ENCODE data around the gene RNF213.
"Not testable (repeated sequence)": the region's sequence is repeated elsewhere in the genome, so short reads cannot be mapped to it uniquely, and the experiment has no call there.

The RNF213 gene

DNA sequence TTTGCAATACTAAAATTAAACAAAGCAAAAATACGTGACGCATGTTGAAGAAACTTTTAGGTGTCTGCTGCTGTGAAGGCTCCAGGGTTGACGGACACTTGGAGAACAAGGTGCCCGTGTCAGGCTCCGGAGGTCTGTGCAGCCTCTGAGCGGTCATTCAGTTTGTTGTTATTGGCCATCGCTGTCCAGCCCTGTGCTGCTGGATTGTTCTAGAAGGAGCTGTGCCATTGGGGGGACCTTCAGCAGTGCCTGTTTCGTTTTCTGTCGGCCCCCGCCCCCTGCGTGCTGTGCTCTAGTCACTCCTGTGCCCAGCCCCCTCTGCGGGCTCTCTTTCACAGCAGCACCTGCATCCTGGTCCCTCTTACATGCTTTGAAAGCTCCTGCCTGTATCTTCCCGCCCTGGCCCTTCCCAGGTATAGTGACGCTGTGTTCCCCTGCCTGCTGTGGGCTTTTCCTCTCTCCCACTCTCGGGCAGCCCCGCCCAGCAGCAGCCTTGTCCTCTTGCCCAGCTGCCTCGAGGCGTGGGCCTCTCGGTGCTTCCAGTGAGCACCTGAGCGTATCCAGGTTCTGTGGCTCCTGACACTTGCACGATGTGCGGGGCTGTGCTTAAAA is 50.7 kb downstream of the RNF213 start:
- no peak for TF ChIP-seq CTCF (conservative IDR thresholded peaks at IDR 0.05; ENCODE audit: low read length)
- TF ChIP-seq EZH2phosphoT487 (IDR thresholded peaks at IDR 0.05; ENCODE audit: borderline replicate concordance): no peak
- no peaks in the 10 kb centered on the region for H3K79me2 ChIP-seq (ENCODE audit: insufficient read depth, low read length)
- H3K4me2 ChIP-seq (ENCODE audit: low read depth, low read length, poor library complexity, severe bottlenecking): no peak overlapping the region
- H2AFZ ChIP-seq (ENCODE audit: low read length): no peak overlapping the region
- peaks cover 49% of the 10 kb centered on the region; the same call in 1 of the 2 replicates for H3K36me3 ChIP-seq (ENCODE audit: insufficient read depth, low read length)
- H3K27me3 ChIP-seq (ENCODE audit: insufficient read depth, low read length, poor library complexity, severe bottlenecking): no peaks in the 10 kb centered on the region
- no peaks in the 10 kb centered on the region for H3F3A ChIP-seq (ENCODE audit: low read depth)
- H3K9me3 ChIP-seq (ENCODE audit: insufficient read depth, low read depth, low read length): no peaks in the 10 kb centered on the region
- no peaks in the 10 kb centered on the region for H3K9me2 ChIP-seq (replicated peaks; ENCODE audit: low read depth, low read length)
- no peaks in the 10 kb centered on the region for H3K4me1 ChIP-seq (ENCODE audit: insufficient read depth, low read length, poor library complexity, severe bottlenecking)
- H3K4me3 ChIP-seq (ENCODE audit: low read length, poor library complexity, severe bottlenecking): no peak overlapping the region
- no peaks in the 10 kb centered on the region for H4K20me1 ChIP-seq (ENCODE audit: insufficient read depth, low read length, poor library complexity, severe bottlenecking)
- H3K9ac ChIP-seq (ENCODE audit: low read depth, low read length, poor library complexity, severe bottlenecking): no peak overlapping the region

DNA sequence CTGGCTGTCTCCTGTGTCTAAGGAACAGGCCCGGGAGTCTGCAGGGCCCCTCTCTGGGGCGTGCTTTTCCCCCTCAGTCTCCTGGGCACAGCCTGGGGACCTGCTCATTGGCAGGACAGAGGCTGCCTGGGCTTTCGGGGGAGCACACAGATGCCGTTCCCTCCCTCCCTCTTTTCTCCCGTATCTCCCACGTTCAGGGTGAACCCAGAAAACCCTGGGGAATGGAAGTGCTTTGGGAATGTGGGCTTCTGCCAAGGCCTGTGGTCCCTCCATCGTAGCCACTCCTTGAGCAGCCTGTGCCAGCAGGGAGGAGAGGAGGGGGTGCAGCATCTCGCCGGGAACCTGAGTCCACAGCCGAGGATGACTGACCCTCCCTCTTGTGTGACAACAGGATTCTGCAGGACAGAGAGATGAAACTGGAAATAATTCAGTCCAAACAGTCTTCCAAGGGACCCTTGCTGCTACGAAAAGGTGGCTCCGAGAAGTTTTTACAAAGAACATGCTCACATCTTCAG is 52.0 kb downstream of the RNF213 start:
- Histone ChIP-seq H3K36me3 (ENCODE audit: insufficient read depth, low read length) (peaks cover 50% of the 10 kb centered on the region; the same call in 1 of the 2 replicates), H2AFZ (ENCODE audit: low read length) (no peak overlapping the region), H3K9me2 (replicated peaks; ENCODE audit: low read depth, low read length) (no peaks in the 10 kb centered on the region), H4K20me1 (ENCODE audit: insufficient read depth, low read length, poor library complexity, severe bottlenecking) (no peaks in the 10 kb centered on the region), H3K9me3 (ENCODE audit: insufficient read depth, low read depth, low read length) (no peaks in the 10 kb centered on the region), H3K79me2 (ENCODE audit: insufficient read depth, low read length) (no peaks in the 10 kb centered on the region), H3K27me3 (ENCODE audit: insufficient read depth, low read length, poor library complexity, severe bottlenecking) (no peaks in the 10 kb centered on the region), H3K4me1 (ENCODE audit: insufficient read depth, low read length, poor library complexity, severe bottlenecking) (no peaks in the 10 kb centered on the region), H3K4me2 (ENCODE audit: low read depth, low read length, poor library complexity, severe bottlenecking) (no peak overlapping the region), H3K9ac (ENCODE audit: low read depth, low read length, poor library complexity, severe bottlenecking) (no peak overlapping the region), H3K4me3 (ENCODE audit: low read length, poor library complexity, severe bottlenecking) (no peak overlapping the region), H3F3A (ENCODE audit: low read depth) (no peaks in the 10 kb centered on the region)
- TF ChIP-seq CTCF (conservative IDR thresholded peaks at IDR 0.05; ENCODE audit: low read length) (no peak), EZH2phosphoT487 (IDR thresholded peaks at IDR 0.05; ENCODE audit: borderline replicate concordance) (no peak)

DNA sequence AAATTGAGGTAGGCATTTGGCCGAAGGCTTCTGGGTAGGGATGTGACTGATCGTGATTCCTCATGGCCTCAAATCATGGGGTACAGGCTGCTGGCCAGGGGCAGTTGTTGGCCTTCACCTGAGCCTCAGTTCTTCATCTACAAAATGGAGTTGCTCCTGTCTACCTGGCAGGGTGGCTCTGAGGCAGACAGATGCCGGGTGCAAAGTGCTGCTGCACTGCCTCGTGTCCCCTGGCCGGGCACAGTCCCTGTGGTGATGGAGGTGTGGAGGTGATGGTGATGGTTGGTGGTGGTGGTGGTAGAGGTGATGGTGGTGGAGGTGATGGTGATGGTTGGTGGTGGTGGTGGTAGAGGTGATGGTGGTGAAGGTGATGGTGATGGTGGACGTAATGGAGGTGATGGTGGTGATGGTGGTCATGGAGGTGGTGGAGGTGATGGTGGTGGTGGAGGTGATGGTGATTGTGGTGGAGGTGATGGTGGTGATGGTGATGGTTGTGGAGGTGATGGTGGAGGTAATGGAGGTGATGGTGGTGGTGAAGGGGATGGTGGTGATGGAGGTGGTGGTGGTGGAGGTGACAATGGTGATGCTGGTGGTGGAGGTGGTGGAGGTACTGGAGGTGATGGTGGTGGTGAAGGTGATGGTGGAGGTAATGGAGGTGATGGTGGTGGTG is 52.6 kb downstream of the RNF213 start:
- Histone ChIP-seq H3K9ac (ENCODE audit: low read depth, low read length, poor library complexity, severe bottlenecking) (no peak overlapping the region), H3K27me3 (ENCODE audit: insufficient read depth, low read length, poor library complexity, severe bottlenecking) (no peaks in the 10 kb centered on the region), H3K4me2 (ENCODE audit: low read depth, low read length, poor library complexity, severe bottlenecking) (no peak overlapping the region), H3K9me2 (replicated peaks; ENCODE audit: low read depth, low read length) (no peaks in the 10 kb centered on the region), H3K36me3 (ENCODE audit: insufficient read depth, low read length) (peaks cover 50% of the 10 kb centered on the region; the same call in 1 of the 2 replicates), H3K4me3 (ENCODE audit: low read length, poor library complexity, severe bottlenecking) (no peak overlapping the region), H3K79me2 (ENCODE audit: insufficient read depth, low read length) (no peaks in the 10 kb centered on the region), H3F3A (ENCODE audit: low read depth) (no peaks in the 10 kb centered on the region), H3K9me3 (ENCODE audit: insufficient read depth, low read depth, low read length) (no peaks in the 10 kb centered on the region), H2AFZ (ENCODE audit: low read length) (no peak overlapping the region), H4K20me1 (ENCODE audit: insufficient read depth, low read length, poor library complexity, severe bottlenecking) (no peaks in the 10 kb centered on the region), H3K4me1 (ENCODE audit: insufficient read depth, low read length, poor library complexity, severe bottlenecking) (no peaks in the 10 kb centered on the region)
- TF ChIP-seq CTCF (conservative IDR thresholded peaks at IDR 0.05; ENCODE audit: low read length) (no peak), EZH2phosphoT487 (IDR thresholded peaks at IDR 0.05; ENCODE audit: borderline replicate concordance) (no peak)

- peaks cover 48% of the 10 kb centered on the region; the same call in 1 of the 2 replicates for H3K36me3 ChIP-seq (ENCODE audit: insufficient read depth, low read length)
- not testable (repeated sequence) for H4K20me1 ChIP-seq (ENCODE audit: insufficient read depth, low read length, poor library complexity, severe bottlenecking); H3K4me3 ChIP-seq (ENCODE audit: low read length, poor library complexity, severe bottlenecking); H3K79me2 ChIP-seq (ENCODE audit: insufficient read depth, low read length); H2AFZ ChIP-seq (ENCODE audit: low read length); H3K4me1 ChIP-seq (ENCODE audit: insufficient read depth, low read length, poor library complexity, severe bottlenecking); H3K4me2 ChIP-seq (ENCODE audit: low read depth, low read length, poor library complexity, severe bottlenecking); H3K9me2 ChIP-seq (replicated peaks; ENCODE audit: low read depth, low read length); H3K9me3 ChIP-seq (ENCODE audit: insufficient read depth, low read depth, low read length); H3K27me3 ChIP-seq (ENCODE audit: insufficient read depth, low read length, poor library complexity, severe bottlenecking); H3F3A ChIP-seq (ENCODE audit: low read depth); H3K9ac ChIP-seq (ENCODE audit: low read depth, low read length, poor library complexity, severe bottlenecking)
Observed at GRCh38 chr17:80313946-80314345, 53.3 kb downstream of the RNF213 start.
